ENCODE data around the gene NRG2. TPM values are rescaled to one million over a fixed set of nuclear protein-coding genes. Genes with fewer than 3 reads are reported as not detected.

NRG2 gene
- total and polyA plus RNA-seq, 4 donors, result 0.81 to 1.3 (median 1.2) TPM; not detected in 1

- H3K4me3 ChIP-seq (ENCODE audit: low read length in 2 of 2), result no peak overlapping the region
- no peaks in the 10 kb centered on the region for H3K27me3 ChIP-seq (ENCODE audit: control insufficient read depth in 1 of 2, insufficient read depth in 2 of 2, low read length in 1 of 2)
- H3K9me3 ChIP-seq (ENCODE audit: control insufficient read depth, low read length), result no peaks in the 10 kb centered on the region
- WGBS, 2 donors, result 96 to 97% methylated on average over 2 of the region's 2 CpGs
- H3K36me3 ChIP-seq (ENCODE audit: control insufficient read depth in 1 of 2, insufficient read depth in 2 of 2, low read length in 1 of 2), result no peaks in the 10 kb centered on the region
- DNase-seq (no peak), ATAC-seq (ENCODE audit: low FRiP score) (no peak)
- no peaks in the 10 kb centered on the region for H3K4me1 ChIP-seq (ENCODE audit: control insufficient read depth in 1 of 2, insufficient read depth in 2 of 2, low read length in 2 of 2)
- intact Hi-C loops (cut with DNase I), result no loop called here
- H3K27ac ChIP-seq (ENCODE audit: low read depth in 1 of 2, low read length in 2 of 2), result no peak overlapping the region
Observed at GRCh38 chr5:139889410-139889809, 153.7 kb downstream of the NRG2 start.

GRCh38 chr5:139888370-139888769, 154.7 kb downstream of the NRG2 start:
- intact Hi-C loops (cut with DNase I), result no loop called here
- 77 to 82% methylated on average over 4 of the region's 4 CpGs for WGBS, 2 donors
- no peaks in the 10 kb centered on the region for H3K36me3 ChIP-seq (ENCODE audit: control insufficient read depth in 1 of 2, insufficient read depth in 2 of 2, low read length in 1 of 2)
- no peaks in the 10 kb centered on the region for H3K27me3 ChIP-seq (ENCODE audit: control insufficient read depth in 1 of 2, insufficient read depth in 2 of 2, low read length in 1 of 2)
- no peak overlapping the region for H3K27ac ChIP-seq (ENCODE audit: low read depth in 1 of 2, low read length in 2 of 2)
- no peaks in the 10 kb centered on the region for H3K4me1 ChIP-seq (ENCODE audit: control insufficient read depth in 1 of 2, insufficient read depth in 2 of 2, low read length in 2 of 2)
- H3K4me3 ChIP-seq (ENCODE audit: low read length in 2 of 2), result no peak overlapping the region
- H3K9me3 ChIP-seq (ENCODE audit: control insufficient read depth, low read length), result no peaks in the 10 kb centered on the region
- DNase-seq (no peak), ATAC-seq (ENCODE audit: low FRiP score) (no peak)

GRCh38 chr5:139886213-139886612, 156.9 kb downstream of the NRG2 start:
- Histone ChIP-seq H3K9me3 (ENCODE audit: control insufficient read depth, low read length) (no peaks in the 10 kb centered on the region), H3K36me3 (ENCODE audit: control insufficient read depth in 1 of 2, insufficient read depth in 2 of 2, low read length in 1 of 2) (no peaks in the 10 kb centered on the region), H3K4me3 (ENCODE audit: low read length in 2 of 2) (no peak overlapping the region), H3K27me3 (ENCODE audit: control insufficient read depth in 1 of 2, insufficient read depth in 2 of 2, low read length in 1 of 2) (no peaks in the 10 kb centered on the region), H3K27ac (ENCODE audit: low read depth in 1 of 2, low read length in 2 of 2) (no peak overlapping the region), H3K4me1 (ENCODE audit: control insufficient read depth in 1 of 2, insufficient read depth in 2 of 2, low read length in 2 of 2) (no peaks in the 10 kb centered on the region)
- 91 to 100% methylated on average over 2 of the region's 2 CpGs for whole genome bisulfite sequencing, 2 donors
- intact Hi-C loops (cut with DNase I), result no loop called here
- ATAC-seq (ENCODE audit: low FRiP score) (no peak), DNase-seq (no peak)

- Histone ChIP-seq H3K36me3 (ENCODE audit: control insufficient read depth in 1 of 2, insufficient read depth in 2 of 2, low read length in 1 of 2) (no peaks in the 10 kb centered on the region), H3K4me1 (ENCODE audit: control insufficient read depth in 1 of 2, insufficient read depth in 2 of 2, low read length in 2 of 2) (no peaks in the 10 kb centered on the region), H3K27me3 (ENCODE audit: control insufficient read depth in 1 of 2, insufficient read depth in 2 of 2, low read length in 1 of 2) (no peaks in the 10 kb centered on the region), H3K9me3 (ENCODE audit: control insufficient read depth, low read length) (no peaks in the 10 kb centered on the region), H3K4me3 (ENCODE audit: low read length in 2 of 2) (no peak overlapping the region), H3K27ac (ENCODE audit: low read depth in 1 of 2, low read length in 2 of 2) (no peak overlapping the region)
- intact Hi-C loops (cut with DNase I), result no loop called here
- WGBS, 2 donors, result 97 to 98% methylated on average over 4 of the region's 4 CpGs
- no peak for DNase-seq
- ATAC-seq (ENCODE audit: low FRiP score), result no peak
Observed at GRCh38 chr5:139885857-139886208, 157.3 kb downstream of the NRG2 start.

GRCh38 chr5:139885172-139885856, 157.8 kb downstream of the NRG2 start:
- Histone ChIP-seq H3K36me3 (ENCODE audit: control insufficient read depth in 1 of 2, insufficient read depth in 2 of 2, low read length in 1 of 2) (no peaks in the 10 kb centered on the region), H3K4me3 (ENCODE audit: low read length in 2 of 2) (no peak overlapping the region), H3K4me1 (ENCODE audit: control insufficient read depth in 1 of 2, insufficient read depth in 2 of 2, low read length in 2 of 2) (no peaks in the 10 kb centered on the region), H3K9me3 (ENCODE audit: control insufficient read depth, low read length) (no peaks in the 10 kb centered on the region), H3K27me3 (ENCODE audit: control insufficient read depth in 1 of 2, insufficient read depth in 2 of 2, low read length in 1 of 2) (no peaks in the 10 kb centered on the region), H3K27ac (ENCODE audit: low read depth in 1 of 2, low read length in 2 of 2) (no peak overlapping the region)
- intact Hi-C loops (cut with DNase I), result no loop called here
- ATAC-seq (ENCODE audit: low FRiP score) (no peak), DNase-seq (no peak)
- 96% methylated on average over 15 of the region's 15 CpGs for whole genome bisulfite sequencing, 2 donors

GRCh38 chr5:139884734-139885133, 158.4 kb downstream of the NRG2 start:
- Histone ChIP-seq H3K4me1 (ENCODE audit: control insufficient read depth in 1 of 2, insufficient read depth in 2 of 2, low read length in 2 of 2) (no peaks in the 10 kb centered on the region), H3K27ac (ENCODE audit: low read depth in 1 of 2, low read length in 2 of 2) (no peak overlapping the region), H3K27me3 (ENCODE audit: control insufficient read depth in 1 of 2, insufficient read depth in 2 of 2, low read length in 1 of 2) (no peaks in the 10 kb centered on the region), H3K9me3 (ENCODE audit: control insufficient read depth, low read length) (no peaks in the 10 kb centered on the region), H3K4me3 (ENCODE audit: low read length in 2 of 2) (no peak overlapping the region), H3K36me3 (ENCODE audit: control insufficient read depth in 1 of 2, insufficient read depth in 2 of 2, low read length in 1 of 2) (peaks cover 0 to 2% of the 10 kb centered on the region in 2 donors)
- ATAC-seq (ENCODE audit: low FRiP score) (no peak), DNase-seq (no peak)
- intact Hi-C loops (cut with DNase I), result no loop called here
- 93 to 97% methylated on average over 3 of the region's 3 CpGs for WGBS, 2 donors

- peaks cover 0 to 2% of the 10 kb centered on the region in 2 donors for H3K36me3 ChIP-seq (ENCODE audit: control insufficient read depth in 1 of 2, insufficient read depth in 2 of 2, low read length in 1 of 2)
- no peaks in the 10 kb centered on the region for H3K9me3 ChIP-seq (ENCODE audit: control insufficient read depth, low read length)
- WGBS, 2 donors, result 59 to 65% methylated on average over 3 of the region's 3 CpGs
- intact Hi-C loops (cut with DNase I), result no loop called here
- H3K4me1 ChIP-seq (ENCODE audit: control insufficient read depth in 1 of 2, insufficient read depth in 2 of 2, low read length in 2 of 2), result no peaks in the 10 kb centered on the region
- DNase-seq (peak in 1 of 2 donors; percentile 42), ATAC-seq (ENCODE audit: low FRiP score) (no peak)
- H3K4me3 ChIP-seq (ENCODE audit: low read length in 2 of 2), result no peak overlapping the region
- H3K27me3 ChIP-seq (ENCODE audit: control insufficient read depth in 1 of 2, insufficient read depth in 2 of 2, low read length in 1 of 2), result no peaks in the 10 kb centered on the region
- no peak overlapping the region for H3K27ac ChIP-seq (ENCODE audit: low read depth in 1 of 2, low read length in 2 of 2)
Observed at GRCh38 chr5:139884144-139884543, 159.0 kb downstream of the NRG2 start.

GRCh38 chr5:139882961-139883539, 160.0 kb downstream of the NRG2 start:
- ATAC-seq (ENCODE audit: low FRiP score) (no peak), DNase-seq (peak in 1 of 2 donors; percentile 55)
- H3K36me3 ChIP-seq (ENCODE audit: control insufficient read depth in 1 of 2, insufficient read depth in 2 of 2, low read length in 1 of 2), result peaks cover 0 to 2% of the 10 kb centered on the region in 2 donors
- no peaks in the 10 kb centered on the region for H3K9me3 ChIP-seq (ENCODE audit: control insufficient read depth, low read length)
- no peak overlapping the region for H3K4me3 ChIP-seq (ENCODE audit: low read length in 2 of 2)
- no peak overlapping the region for H3K27ac ChIP-seq (ENCODE audit: low read depth in 1 of 2, low read length in 2 of 2)
- WGBS, 2 donors, result 48 to 62% methylated on average over 10 of the region's 10 CpGs
- intact Hi-C loops (cut with DNase I), result no loop called here
- no peaks in the 10 kb centered on the region for H3K27me3 ChIP-seq (ENCODE audit: control insufficient read depth in 1 of 2, insufficient read depth in 2 of 2, low read length in 1 of 2)
- H3K4me1 ChIP-seq (ENCODE audit: control insufficient read depth in 1 of 2, insufficient read depth in 2 of 2, low read length in 2 of 2), result no peaks in the 10 kb centered on the region

- Histone ChIP-seq H3K4me3 (ENCODE audit: low read length in 2 of 2) (no peak overlapping the region), H3K36me3 (ENCODE audit: control insufficient read depth in 1 of 2, insufficient read depth in 2 of 2, low read length in 1 of 2) (peaks cover 0 to 2% of the 10 kb centered on the region in 2 donors), H3K4me1 (ENCODE audit: control insufficient read depth in 1 of 2, insufficient read depth in 2 of 2, low read length in 2 of 2) (no peaks in the 10 kb centered on the region), H3K27ac (ENCODE audit: low read depth in 1 of 2, low read length in 2 of 2) (no peak overlapping the region), H3K9me3 (ENCODE audit: control insufficient read depth, low read length) (no peaks in the 10 kb centered on the region), H3K27me3 (ENCODE audit: control insufficient read depth in 1 of 2, insufficient read depth in 2 of 2, low read length in 1 of 2) (no peaks in the 10 kb centered on the region)
- ATAC-seq (ENCODE audit: low FRiP score), result no peak
- intact Hi-C loops (cut with DNase I), result no loop called here
- DNase-seq, result peak in 1 of 2 donors; percentile 13
- WGBS, 2 donors, result 83 to 89% methylated on average over 3 of the region's 3 CpGs
Observed at GRCh38 chr5:139882316-139882715, 160.8 kb downstream of the NRG2 start.
